Fibroblast of pulmonary artery (primary cell): ENCODE measurements around the gene MSRB3.

ENCODE experiments used
- DNase-seq: peaks from one replicate; pipeline ENCODE4 v3.0.0-alpha.2; 2010; ENCODE audit warnings: low read depth
- H3K4me3 ChIP-seq: replicated peaks from 2 replicates; pipeline ENCODE4 v1.5.1; 2011; ENCODE audit warnings: low read depth, mild to moderate bottlenecking, control low read depth, low read length, moderate library complexity
- TF ChIP-seq, protein P1 (sequence below): IDR thresholded peaks from 2 replicates; pipeline ENCODE4 v1.5.1; 2011; ENCODE audit warnings: mild to moderate bottlenecking, control low read depth, low read length, inconsistent platforms; ENCODE audit errors: missing control alignments

MSRB3 gene

DNA sequence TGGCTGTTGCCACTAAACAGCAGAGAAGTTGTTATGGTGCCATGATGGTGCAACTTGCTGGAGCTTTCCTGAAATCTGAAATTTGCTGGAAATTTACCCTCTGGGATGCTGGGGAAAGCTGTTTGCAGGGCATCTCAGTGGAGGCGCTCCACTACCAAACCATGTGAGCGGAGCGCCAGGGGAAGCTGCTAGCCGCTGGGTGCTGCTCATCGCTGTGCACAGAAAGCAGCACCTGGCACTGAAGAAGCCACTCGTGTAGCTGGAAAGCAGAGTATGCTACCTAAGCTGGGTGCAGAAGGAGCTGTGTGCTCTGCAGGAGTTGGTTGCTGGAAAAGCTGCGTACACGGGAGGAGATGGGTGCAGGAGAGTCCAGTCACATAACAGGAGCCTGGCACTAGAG lies 53.0 kb downstream of the MSRB3 start:
- no peak overlapping the region for H3K4me3 ChIP-seq
- TF ChIP-seq, protein P1, sequence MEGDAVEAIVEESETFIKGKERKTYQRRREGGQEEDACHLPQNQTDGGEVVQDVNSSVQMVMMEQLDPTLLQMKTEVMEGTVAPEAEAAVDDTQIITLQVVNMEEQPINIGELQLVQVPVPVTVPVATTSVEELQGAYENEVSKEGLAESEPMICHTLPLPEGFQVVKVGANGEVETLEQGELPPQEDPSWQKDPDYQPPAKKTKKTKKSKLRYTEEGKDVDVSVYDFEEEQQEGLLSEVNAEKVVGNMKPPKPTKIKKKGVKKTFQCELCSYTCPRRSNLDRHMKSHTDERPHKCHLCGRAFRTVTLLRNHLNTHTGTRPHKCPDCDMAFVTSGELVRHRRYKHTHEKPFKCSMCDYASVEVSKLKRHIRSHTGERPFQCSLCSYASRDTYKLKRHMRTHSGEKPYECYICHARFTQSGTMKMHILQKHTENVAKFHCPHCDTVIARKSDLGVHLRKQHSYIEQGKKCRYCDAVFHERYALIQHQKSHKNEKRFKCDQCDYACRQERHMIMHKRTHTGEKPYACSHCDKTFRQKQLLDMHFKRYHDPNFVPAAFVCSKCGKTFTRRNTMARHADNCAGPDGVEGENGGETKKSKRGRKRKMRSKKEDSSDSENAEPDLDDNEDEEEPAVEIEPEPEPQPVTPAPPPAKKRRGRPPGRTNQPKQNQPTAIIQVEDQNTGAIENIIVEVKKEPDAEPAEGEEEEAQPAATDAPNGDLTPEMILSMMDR, result no peak
- no peak for DNase-seq

- H3K4me3 ChIP-seq, result no peak overlapping the region
- DNase-seq, result no peak
- TF ChIP-seq, protein P1, result no peak
These were observed 55.2 kb downstream of the MSRB3 start for GRCh38 chr12:65333649-65334048.

DNA sequence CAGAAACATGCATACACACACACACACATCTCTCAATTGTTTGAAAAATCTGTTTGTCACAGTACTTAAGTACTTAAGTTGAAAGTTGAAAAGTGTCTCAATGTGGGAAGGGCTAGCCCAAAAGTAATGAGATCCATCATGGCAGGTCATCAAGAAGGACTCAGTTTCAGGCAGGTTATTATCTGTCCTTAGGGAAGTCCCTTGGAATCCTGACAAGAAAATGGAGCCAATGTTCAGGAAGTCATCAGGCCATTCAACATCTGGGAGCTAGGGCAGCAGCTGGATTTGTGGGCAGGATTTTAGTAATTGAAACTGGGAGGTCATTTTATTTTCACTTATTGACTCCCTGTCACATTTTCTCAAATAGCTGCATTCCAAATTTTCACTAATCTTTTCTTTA lies 56.0 kb downstream of the MSRB3 start:
- peak; percentile 25 for DNase-seq
- TF ChIP-seq, protein P1, result no peak
- H3K4me3 ChIP-seq, result no peak overlapping the region

GRCh38 chr12:65335021-65335714 lies 56.7 kb downstream of the MSRB3 start:
- DNase-seq, result peak; percentile 96
- H3K4me3 ChIP-seq, result peak overlapping the region; percentile 41
- TF ChIP-seq, protein P1, result no peak

DNA sequence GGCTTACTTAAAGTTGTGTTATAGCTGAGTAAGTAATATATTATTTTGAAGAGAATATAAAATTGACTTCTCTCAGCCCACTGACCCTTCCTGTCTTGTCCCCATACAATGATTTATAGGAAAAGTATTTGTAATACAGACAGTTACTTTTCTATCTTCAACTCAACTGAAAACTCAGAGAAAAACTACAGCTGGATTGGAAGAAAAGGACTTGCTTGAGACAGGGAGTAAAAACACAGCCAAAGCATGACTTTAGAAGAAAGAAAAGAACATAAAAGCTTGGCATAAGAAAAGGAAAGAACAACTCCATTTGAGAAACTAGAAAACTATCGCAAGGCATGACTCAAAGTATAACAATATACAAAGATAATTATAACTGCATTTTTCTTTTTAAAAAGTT lies 57.5 kb downstream of the MSRB3 start:
- H3K4me3 ChIP-seq, result peak overlapping the region; percentile 41
- TF ChIP-seq, protein P1, result no peak
- peak; percentile 44 for DNase-seq

DNA sequence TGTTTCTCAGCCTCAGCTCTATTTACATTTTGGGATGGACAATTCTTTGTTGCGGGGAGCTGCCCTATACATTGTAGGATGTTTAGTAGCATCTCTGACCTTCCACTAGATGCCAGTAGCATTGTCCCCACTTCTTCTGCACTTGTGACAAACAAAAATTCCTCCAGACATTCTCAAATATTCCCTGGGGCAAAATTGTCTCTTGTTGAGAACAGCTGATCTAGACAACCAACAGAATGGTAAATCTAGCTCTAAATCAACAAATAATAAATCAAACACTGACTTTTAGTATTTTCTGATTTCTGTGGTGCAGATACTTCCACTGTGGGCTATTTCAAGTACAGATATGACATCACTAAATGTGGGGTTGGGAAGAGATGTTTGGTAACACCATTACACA lies 60.7 kb downstream of the MSRB3 start:
- no peak overlapping the region for H3K4me3 ChIP-seq
- TF ChIP-seq, protein P1, result no peak
- DNase-seq, result no peak

- H3K4me3 ChIP-seq, result no peak overlapping the region
- DNase-seq, result no peak
- TF ChIP-seq, protein P1, result no peak
These were observed 64.7 kb downstream of the MSRB3 start for GRCh38 chr12:65343230-65343629.
